Esophagus muscularis mucosa (tissue), 3 donors: Measurements from ENCODE around the gene PBXIP1.

ENCODE experiments used
- POLR2A ChIP-seq: fragments of 450-650 bp; IDR thresholded peaks from one replicate; pipeline ENCODE4 v1.6.1; 2017; ENCODE audit warnings: antibody characterized with exemption, moderate library complexity, mild to moderate bottlenecking, low read depth
- POLR2AphosphoS5 ChIP-seq, 2 donors: sonication (generic); formaldehyde crosslinking; IDR thresholded peaks; one replicate each; pipeline ENCODE4 v1.6.1; 2017; ENCODE audit warnings: antibody characterized with exemption in 2 of 2
- TF ChIP-seq, protein P1 (sequence below), 3 experiments: fragments of 200-600 bp in 2 of 3; fragments of 450-650 bp in 1 of 3; sonication (generic) in 2 of 3; IDR thresholded peaks; one replicate each; pipeline ENCODE4 v1.5.1; 2017 to 2019; ENCODE audit warnings: antibody characterized with exemption in 3 of 3, mild to moderate bottlenecking in 2 of 3, moderate library complexity in 1 of 3

DNA sequence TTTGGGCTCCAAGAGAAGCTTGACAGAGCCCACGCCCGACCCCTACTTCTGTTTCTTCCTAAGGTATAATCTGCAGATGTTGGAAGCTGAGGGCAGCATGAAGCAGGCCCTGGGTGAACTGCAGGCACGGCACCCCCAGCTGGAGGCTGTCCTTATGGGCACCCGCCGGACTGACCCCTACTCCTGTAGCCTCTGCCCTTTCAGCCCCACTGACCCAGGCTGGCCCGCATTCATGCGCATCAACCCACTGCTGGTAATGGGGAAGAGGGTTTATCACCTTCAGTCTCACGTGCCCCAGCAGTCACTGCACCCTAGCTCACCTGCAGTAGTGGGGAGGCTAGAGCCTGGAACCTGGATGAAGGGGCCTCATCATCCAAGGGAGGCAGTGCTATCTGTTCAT is 34.4 kb upstream of the PBXIP1 start:
- TF ChIP-seq, protein P1, sequence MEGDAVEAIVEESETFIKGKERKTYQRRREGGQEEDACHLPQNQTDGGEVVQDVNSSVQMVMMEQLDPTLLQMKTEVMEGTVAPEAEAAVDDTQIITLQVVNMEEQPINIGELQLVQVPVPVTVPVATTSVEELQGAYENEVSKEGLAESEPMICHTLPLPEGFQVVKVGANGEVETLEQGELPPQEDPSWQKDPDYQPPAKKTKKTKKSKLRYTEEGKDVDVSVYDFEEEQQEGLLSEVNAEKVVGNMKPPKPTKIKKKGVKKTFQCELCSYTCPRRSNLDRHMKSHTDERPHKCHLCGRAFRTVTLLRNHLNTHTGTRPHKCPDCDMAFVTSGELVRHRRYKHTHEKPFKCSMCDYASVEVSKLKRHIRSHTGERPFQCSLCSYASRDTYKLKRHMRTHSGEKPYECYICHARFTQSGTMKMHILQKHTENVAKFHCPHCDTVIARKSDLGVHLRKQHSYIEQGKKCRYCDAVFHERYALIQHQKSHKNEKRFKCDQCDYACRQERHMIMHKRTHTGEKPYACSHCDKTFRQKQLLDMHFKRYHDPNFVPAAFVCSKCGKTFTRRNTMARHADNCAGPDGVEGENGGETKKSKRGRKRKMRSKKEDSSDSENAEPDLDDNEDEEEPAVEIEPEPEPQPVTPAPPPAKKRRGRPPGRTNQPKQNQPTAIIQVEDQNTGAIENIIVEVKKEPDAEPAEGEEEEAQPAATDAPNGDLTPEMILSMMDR (IDR thresholded peaks at IDR 0.05) = no peak
- no peak for TF ChIP-seq POLR2A
- no peak for TF ChIP-seq POLR2AphosphoS5 (IDR thresholded peaks at IDR 0.05)
